DND-41 (cell line): Measurements from ENCODE around the gene FARP1.

ENCODE experiments used
- EZH2 ChIP-seq: IDR thresholded peaks from 3 replicates; pipeline ENCODE4 v1.6.1; 2012; ENCODE audit warnings: borderline replicate concordance, low read depth, mild to moderate bottlenecking, moderate library complexity, low read length, inconsistent platforms; ENCODE audit not compliant: severe bottlenecking
- TF ChIP-seq, protein P1 (sequence below): IDR thresholded peaks from 2 replicates; pipeline ENCODE4 v1.5.1; 2012; ENCODE audit warnings: borderline replicate concordance, low read length, moderate library complexity, mild to moderate bottlenecking; ENCODE audit not compliant: poor library complexity, severe bottlenecking; ENCODE audit errors: extremely low read depth

DNA sequence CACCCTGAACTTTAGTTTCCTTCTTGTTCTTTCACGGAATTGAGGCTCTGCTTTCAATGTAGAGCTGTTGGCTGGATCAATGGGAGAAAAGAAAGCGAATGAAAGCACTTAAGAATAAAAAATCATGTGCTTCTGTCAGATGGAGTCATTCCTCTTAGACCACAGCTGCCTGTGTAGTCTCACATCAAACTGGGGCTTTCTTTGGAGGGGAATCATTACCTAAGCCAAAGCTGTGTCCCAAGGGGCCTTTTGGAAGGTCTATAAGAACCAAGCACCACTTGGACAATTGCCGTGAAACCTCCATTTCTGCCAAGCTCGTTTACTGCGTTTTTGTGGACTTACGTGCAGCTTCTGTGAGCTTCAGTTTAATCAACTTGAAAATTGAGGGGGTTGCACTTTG, 78.3 kb downstream of the FARP1 start:
- TF ChIP-seq, protein P1, sequence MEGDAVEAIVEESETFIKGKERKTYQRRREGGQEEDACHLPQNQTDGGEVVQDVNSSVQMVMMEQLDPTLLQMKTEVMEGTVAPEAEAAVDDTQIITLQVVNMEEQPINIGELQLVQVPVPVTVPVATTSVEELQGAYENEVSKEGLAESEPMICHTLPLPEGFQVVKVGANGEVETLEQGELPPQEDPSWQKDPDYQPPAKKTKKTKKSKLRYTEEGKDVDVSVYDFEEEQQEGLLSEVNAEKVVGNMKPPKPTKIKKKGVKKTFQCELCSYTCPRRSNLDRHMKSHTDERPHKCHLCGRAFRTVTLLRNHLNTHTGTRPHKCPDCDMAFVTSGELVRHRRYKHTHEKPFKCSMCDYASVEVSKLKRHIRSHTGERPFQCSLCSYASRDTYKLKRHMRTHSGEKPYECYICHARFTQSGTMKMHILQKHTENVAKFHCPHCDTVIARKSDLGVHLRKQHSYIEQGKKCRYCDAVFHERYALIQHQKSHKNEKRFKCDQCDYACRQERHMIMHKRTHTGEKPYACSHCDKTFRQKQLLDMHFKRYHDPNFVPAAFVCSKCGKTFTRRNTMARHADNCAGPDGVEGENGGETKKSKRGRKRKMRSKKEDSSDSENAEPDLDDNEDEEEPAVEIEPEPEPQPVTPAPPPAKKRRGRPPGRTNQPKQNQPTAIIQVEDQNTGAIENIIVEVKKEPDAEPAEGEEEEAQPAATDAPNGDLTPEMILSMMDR = no peak
- TF ChIP-seq EZH2 = no peak
